Activated CD8-positive, alpha-beta memory T cell treated with anti-CD3 and anti-CD28 coated beads for 36 hours (primary cell): ENCODE data around the gene PHLDA3. TPM values are rescaled to one million over a fixed set of nuclear protein-coding genes. Genes with fewer than 3 reads are reported as not detected.

ENCODE experiments used
- CTCF ChIA-PET: fragments of 350-600 bp; sonication (Branson Sonifier 250); formaldehyde crosslinking; loops from one replicate; lab custom pipeline; 2021; ENCODE audit warnings: antibody characterized with exemption; lab: Charles Lee
- POLR2A ChIA-PET: fragments of 350-600 bp; sonication (Branson Sonifier 250); formaldehyde crosslinking; loops from one replicate; lab custom pipeline; 2021; ENCODE audit warnings: antibody characterized with exemption; lab: Charles Lee
- total RNA-seq, 2 experiments: library from RNA; stranded (reverse); gene quantifications; one replicate each; pipeline ENCODE4 v1.2.3, GENCODE V29; 2021

Gene PHLDA3
- total RNA-seq, 2 experiments from 2014 or later, result 8.7 to 9.7 TPM

DNA sequence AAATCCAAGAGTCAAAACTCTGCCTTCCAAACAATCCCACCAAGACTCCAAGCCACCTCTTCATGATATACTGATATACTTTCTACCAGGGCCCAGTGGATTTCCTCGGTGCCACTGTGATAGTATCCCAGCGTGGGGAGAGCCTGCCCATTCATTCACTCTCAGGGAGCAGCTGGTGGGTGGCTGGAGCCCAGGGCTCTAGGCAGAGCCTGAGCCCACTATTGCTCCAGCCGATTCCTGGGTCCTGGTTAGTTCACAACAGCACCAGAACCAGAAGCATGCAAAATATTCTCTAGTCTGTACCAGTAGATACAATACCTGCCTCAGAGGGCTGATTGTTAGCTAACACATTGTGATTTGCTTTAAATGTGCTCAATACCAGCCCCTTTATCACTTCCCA lies 37.1 kb upstream of the PHLDA3 start:
- ChIA-PET POLR2A (interaction anchor here (0.6 kb wide), 1 partner anchor 252 kb away, joined by 6 read pairs; no protein-coding TSS in a partner anchor), CTCF (interaction anchor here (3.3 kb wide), 1 partner anchor 25 kb away, joined by 24 read pairs; no protein-coding TSS in a partner anchor)

DNA sequence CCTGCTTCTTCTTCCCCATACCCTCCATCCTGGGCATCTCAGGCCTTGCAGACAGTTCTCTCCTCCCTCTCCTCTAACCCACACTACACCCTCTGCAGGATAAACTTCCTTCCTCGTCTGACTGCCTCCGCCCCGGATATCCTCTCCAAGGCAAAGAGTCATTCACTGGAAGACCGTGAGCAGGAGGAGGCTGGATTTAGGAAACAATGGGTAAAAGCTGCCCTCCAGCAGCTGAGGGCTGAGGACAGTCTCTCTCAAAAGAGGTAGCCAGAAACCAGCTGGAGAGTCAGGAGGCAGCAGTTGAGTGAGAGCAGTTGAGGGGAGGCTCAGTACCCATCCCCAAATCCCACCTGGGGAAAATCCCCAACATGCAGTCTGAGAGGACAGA lies 36.5 kb upstream of the PHLDA3 start:
- ChIA-PET POLR2A (interaction anchor here (0.6 kb wide), 1 partner anchor 251 kb away, joined by 6 read pairs; no protein-coding TSS in a partner anchor), CTCF (interaction anchor here (3.3 kb wide), 1 partner anchor 24 kb away, joined by 24 read pairs; no protein-coding TSS in a partner anchor)

DNA sequence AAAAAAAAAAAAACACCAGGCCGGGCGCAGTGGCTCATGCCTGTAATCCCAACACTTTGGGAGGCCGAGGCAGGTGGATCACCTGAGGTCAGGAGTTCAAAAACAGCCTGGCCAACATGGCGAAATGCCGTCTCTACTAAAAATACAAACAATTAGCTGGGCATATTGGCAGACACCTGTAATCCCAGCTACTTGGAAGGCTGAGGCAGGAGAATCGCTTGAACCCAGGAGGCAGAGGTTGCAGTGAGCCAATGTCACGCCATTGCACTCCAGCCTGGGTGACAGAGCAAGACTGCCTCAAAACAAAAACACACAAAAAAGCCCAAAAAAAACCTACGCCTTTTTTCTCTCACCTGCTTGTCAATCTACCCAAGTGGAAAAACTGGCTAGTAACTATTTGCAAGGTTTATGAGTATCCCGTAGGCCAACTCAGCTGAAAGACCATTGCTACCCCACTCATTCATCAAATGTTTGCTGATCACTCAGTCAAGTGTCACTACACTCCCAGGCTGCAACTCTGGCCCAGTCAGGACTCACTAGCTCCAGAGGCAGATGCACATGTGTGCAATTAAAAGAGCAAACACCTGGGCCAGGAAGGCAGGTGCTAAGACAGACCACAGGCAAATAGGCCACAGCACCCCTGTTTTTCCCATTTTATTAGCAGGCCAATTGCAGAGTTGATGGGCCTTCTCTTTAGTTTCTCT lies 36.0 kb upstream of the PHLDA3 start:
- POLR2A ChIA-PET, result no interaction called here
- CTCF ChIA-PET, result interaction anchor here (2.1 kb wide), 1 partner anchor 8 kb away, joined by 11 read pairs; no protein-coding TSS in a partner anchor

DNA sequence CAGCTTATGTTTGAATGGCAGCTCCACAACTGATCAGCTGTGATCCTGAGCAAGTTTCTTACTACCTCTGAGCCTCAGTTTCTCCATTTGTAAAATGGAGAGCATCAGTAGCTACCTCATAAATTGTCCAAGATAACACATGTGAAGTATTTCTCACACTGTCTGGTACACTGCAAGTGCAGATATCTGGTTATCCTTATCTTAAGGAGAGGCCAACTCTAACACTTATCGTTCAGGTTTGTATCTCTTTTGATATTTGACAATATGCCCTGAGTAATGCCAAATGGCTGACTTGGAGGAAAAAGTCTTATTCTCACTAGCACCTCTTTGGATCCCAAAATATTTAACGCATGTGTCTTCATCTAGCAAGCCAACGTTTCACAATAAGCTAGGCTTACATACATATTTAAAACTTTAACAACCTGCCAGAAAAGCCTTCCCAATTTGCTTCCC lies 35.2 kb upstream of the PHLDA3 start:
- ChIA-PET POLR2A (no interaction called here), CTCF (interaction anchor here (2.1 to 4.3 kb wide), 2 partner anchors 9 to 23 kb away, joined by 11 to 25 read pairs; no protein-coding TSS in a partner anchor)

DNA sequence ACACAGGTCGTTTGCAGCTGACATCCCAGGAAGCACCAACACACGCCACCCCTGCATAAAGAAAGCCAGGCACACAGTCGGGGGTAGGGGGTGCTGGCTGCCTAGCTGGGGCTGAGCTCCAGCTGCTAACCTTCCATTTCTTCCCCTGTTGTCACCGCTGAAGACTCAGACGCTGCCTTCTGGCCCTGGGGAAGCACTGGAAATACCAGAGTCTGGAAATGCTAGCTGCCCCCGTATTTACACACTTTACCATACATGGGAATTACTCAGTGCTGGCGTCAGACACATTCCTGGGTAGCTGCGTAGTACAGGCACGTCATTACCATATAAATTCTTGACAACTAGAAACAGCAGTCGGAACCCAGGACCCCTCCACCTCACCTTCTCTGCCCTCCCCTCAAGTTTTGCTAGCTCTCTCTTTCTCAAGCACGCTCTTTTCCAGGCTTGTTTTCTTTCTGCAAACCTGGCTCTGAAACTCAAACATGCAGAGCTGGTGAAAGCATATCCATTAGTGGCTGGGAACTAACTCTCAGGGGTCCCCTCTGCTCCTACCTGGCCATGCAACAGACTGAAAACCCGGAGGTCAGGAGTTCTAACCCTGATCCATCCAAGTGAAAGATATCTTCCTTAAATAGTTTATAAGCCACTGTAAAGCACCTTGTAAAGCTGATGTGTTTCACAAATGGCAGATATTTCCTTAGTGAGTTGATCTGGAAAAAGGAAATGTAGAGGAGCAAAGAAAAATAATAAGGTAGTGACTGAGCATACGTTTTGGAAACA lies 34.6 kb upstream of the PHLDA3 start:
- CTCF ChIA-PET, result interaction anchor here (2.1 to 4.3 kb wide), 2 partner anchors 10 to 22 kb away, joined by 11 to 25 read pairs; no protein-coding TSS in a partner anchor
- POLR2A ChIA-PET, result no interaction called here

DNA sequence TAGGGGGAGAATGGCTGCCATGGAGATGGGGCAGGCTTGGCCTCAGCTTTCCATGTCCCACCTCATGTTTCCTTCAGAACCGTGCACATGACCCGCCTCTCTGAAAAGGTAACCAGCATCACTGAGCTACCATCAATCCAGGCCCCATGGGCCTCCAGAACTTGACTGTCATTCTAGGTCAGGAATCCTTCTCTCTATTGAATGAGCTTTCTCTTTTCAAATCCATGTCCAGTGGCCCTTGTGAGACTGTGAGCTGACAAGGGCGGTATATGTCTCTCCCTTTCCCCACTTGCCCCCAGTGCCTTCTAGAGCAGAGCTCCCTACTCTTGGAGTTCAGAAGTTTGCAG lies 33.5 kb upstream of the PHLDA3 start:
- ChIA-PET CTCF (interaction anchor here (3.0 to 4.3 kb wide), 2 partner anchors 10 to 21 kb away, joined by 18 to 25 read pairs; no protein-coding TSS in a partner anchor), POLR2A (no interaction called here)

DNA sequence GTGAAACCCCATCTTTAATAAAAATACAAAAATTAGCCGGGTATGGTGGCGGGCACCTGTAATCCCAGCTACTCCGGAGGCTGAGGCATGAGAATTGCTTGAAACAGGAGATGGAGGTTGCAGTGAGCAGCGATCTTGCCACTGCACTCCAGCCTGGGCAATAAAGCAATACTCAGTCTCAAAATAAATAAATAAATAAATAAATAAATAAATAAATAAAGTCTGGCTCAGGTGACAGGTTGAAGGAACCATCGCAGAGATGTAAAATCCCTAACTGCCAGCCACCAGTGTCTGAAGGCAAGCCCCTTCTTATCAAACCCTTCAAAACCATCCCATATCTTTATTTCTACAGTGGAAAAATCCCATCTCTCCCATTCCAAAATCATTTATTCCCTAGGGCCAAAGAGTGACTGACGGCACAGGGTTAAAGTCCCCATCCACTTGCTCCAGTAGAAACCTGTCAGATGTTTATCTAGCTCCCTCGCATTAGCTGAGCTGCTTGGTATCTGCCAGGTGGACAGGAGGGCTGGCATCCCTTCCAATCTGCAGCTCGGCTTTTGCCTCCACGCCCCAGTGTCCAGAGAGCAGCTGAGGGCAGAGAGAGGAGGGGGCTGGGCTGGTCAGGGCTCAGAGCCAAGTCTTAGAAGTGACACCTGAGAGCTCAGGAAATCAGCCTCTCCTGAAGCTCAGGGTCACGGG lies 33.0 kb upstream of the PHLDA3 start:
- POLR2A ChIA-PET, result no interaction called here
- CTCF ChIA-PET, result interaction anchor here (3.0 to 4.3 kb wide), 2 partner anchors 10 to 20 kb away, joined by 18 to 25 read pairs; no protein-coding TSS in a partner anchor

DNA sequence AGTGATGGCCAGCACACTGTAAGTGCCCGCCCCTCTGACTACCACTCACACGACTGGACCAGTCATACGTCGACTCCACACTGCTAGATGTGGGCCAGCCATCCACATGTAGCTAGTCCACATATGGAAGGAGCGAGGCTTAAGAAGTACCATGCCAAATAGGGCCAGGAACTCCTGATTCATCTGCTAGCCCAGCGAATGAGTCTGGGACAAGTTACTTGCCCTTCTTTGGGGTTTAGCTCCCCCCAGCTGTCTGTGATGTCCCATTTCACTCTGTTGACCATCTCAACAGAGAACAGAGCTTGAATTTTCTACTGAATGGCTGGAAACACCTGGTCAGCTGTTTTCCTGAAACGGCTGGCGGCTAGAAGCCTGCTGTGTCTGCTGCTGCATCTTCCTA lies 32.2 kb upstream of the PHLDA3 start:
- CTCF ChIA-PET, result interaction anchor here (1.1 to 4.3 kb wide), 3 partner anchors 11 to 20 kb away, joined by 3 to 25 read pairs (median 18); no protein-coding TSS in a partner anchor
- POLR2A ChIA-PET, result no interaction called here

DNA sequence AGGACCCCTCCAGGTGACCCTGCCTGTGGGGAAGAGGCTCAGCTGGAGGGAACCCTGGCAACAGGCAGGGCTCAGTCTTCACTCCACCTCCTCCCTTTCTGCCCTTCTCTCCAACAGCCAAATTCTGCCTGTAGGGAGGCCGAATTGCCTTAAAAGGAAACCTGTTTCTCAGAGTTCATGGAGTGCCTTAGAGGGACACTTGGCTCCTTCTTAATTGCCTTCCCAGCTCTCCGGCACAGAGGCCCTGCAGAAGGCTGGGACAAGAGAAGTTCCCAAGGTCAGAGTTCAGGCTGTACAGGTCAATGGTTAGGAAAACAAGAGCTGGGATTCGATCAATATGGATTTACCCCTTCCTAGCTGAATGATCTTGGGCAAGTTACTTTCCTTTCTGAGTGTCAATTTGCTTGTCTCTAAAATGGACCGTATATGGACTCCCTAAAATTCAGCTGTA lies 31.7 kb upstream of the PHLDA3 start:
- POLR2A ChIA-PET, result no interaction called here
- CTCF ChIA-PET, result interaction anchor here (1.1 to 4.3 kb wide), 3 partner anchors 12 to 19 kb away, joined by 3 to 25 read pairs (median 18); no protein-coding TSS in a partner anchor

DNA sequence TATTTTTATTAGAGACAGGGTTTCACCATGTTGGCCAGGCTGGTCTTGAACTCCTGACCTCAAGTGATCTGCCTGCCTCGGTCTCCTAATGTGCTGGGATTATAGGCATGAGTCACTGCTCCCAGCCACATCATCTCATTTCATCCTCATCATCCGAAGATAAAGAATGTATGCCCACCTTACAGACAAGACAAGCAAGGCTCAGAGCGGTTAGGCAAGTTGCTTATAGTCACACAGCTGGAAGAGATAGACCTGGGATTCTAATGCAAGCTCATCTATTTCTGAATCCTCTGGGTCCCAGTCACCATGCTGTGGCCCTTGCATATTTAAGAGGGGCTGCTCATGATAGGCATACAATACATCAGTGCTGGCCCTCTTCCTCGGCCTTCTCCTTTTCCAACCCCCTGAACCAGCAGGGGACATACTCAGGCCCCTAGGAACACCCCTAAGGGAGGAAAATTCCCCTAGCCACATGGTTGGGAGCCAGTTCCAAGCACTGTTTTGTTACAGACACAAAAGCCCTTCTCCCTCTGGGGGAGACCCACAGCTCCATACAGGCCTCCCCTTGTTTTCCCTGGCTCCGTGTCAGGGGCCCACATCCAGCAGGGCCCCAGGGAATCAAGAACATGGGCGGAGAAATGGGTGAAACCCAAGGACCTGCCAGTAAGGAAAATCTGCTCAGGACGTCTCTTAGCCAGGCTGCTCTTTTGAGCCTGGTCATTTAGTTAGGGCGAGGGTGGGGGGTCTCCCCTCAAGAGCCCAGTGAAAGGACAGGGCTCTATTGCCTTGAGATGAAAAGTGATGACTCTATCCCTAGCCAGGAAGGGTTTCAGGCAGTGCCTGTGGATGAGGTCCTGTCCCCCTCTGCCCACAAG lies 31.0 kb upstream of the PHLDA3 start:
- CTCF ChIA-PET, result interaction anchor here (1.1 to 4.3 kb wide), 4 partner anchors 12 to 18 kb away, joined by 3 to 25 read pairs (median 12); no protein-coding TSS in a partner anchor
- POLR2A ChIA-PET, result no interaction called here

DNA sequence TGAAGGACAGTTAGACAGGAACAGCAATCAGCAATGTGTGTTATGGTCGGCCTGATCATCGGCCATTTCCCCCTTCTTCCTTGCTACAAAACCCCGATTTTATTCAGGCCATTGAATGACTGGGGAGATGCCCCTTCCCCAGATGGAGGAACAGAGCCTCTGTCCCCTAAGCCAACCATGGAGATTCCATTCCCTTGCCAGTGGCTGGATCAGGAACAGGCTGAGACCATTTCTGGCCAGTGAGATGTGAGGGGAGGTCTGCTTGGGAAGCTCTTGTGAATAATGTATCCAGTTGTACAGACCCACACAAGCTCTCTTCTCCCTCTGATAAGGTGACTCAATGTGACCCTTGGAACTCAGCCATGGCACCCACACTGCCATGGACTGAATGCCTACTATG lies 30.2 kb upstream of the PHLDA3 start:
- ChIA-PET CTCF (interaction anchor here (0.8 to 1.7 kb wide), 3 partner anchors 8 to 18 kb away, joined by 3 to 6 read pairs (median 5); partner anchors contain the start of gene CSRP1), POLR2A (no interaction called here)

DNA sequence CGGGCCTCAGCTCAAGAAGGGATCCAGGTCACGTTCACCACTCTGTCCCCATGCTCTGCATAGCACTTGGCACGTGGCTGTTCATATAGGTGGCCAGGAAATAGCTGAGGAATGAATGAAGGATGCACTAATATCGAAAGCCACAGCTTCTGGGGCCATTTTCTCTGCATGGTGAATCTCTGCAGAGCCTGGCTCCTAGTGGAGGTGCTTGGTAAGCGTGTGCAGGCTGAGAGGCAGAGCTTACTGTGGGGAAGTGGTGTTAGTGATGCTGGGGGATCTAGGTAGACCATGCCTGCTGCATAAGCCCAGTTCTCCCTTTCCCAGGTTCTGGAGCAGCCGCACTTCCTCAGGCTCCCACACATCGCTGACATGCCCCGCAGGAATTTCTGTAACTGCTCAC lies 29.6 kb upstream of the PHLDA3 start:
- POLR2A ChIA-PET, result no interaction called here
- CTCF ChIA-PET, result interaction anchor here (0.8 to 1.7 kb wide), 4 partner anchors 9 to 26 kb away, joined by 3 to 6 read pairs (median 4); partner anchors contain the start of gene CSRP1

DNA sequence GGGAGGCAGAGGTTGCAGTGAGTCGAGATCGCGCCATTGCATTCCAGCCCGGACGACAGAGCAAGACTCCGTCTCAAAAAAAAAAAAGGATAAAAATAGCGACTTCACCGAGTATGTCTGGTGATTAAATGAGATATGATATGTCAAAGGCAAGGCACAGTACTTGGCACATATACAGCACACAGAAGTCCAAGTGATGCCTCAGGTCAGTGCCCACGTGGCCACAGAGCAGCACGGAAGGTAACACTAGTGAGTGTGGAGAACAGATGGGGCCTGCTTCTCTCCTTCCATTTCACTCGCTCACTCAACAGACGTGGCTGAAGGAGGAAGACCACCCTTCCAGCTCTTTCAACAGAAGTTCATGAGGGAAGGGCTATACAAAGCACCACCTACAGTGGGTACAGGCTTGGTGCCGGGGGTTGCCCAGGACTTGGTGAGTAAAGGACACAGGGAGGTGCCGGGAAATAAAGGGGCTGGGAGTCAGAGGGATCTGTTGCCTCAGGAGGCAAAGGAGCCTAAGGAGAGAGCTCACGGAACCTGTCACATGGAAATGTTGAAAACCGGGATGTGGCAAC lies 29.0 kb upstream of the PHLDA3 start:
- POLR2A ChIA-PET, result no interaction called here
- CTCF ChIA-PET, result interaction anchor here (1.4 to 1.7 kb wide), 2 partner anchors 15 to 26 kb away, joined by 3 to 6 read pairs; no protein-coding TSS in a partner anchor

DNA sequence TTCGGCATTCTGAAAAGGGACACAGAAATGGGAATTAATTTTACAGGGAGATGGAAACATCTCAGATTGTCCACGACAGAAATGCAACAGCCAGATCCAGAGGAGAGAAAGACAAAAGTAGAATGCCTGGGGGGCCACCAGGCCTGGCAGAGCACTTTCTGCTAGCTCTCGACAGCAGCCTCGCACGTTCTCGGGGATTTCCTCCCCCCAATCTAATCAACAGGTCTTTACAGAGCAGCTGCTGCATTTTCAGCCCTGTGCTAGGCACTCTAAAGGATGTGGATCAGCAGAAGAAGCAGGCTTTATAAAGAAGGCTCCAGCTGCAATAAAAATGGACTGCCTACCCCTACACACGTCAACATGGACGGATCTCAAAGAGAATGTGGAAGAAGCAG lies 27.3 kb upstream of the PHLDA3 start:
- ChIA-PET POLR2A (no interaction called here), CTCF (interaction anchor here (2.0 to 4.0 kb wide), 2 partner anchors 15 to 16 kb away, joined by 7 to 17 read pairs; no protein-coding TSS in a partner anchor)

DNA sequence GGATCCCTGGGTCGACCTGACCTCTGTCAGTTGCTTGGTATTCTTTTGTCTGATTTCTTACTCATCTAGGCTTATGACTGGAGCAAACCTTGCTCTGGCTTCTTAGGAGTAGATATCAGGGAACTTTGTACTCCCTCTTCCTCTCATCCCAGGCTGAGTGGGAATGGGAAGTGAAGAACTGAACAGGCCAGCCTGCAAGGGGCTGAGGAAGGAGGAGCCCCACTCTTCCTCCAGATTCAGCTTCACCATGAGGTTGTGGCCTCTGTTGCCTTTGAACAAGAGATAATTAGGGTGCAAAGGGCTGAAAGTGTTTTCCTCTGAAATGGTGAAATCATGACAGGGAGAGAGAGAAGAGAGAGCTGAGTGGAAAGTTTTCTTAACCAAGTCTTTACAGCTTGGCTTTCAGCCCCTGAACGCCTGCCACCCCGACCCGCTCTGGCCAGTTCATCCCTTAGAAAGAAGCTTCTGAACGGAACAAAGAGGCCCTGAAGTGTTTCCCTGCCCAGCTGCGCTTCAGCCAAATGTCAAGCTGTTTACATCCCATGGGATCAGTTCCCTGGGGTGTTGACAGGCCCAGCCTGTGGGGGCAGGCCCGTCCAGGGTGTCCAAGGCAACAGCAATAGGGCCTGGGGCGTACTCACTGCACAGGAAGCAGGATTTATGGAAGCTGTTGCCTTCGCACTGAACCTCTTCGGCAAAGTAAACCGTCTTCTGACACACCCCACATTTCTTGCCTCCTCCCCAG lies 26.7 kb upstream of the PHLDA3 start:
- ChIA-PET CTCF (interaction anchor here (2.0 to 4.0 kb wide), 2 partner anchors 15 to 17 kb away, joined by 7 to 17 read pairs; no protein-coding TSS in a partner anchor), POLR2A (no interaction called here)

DNA sequence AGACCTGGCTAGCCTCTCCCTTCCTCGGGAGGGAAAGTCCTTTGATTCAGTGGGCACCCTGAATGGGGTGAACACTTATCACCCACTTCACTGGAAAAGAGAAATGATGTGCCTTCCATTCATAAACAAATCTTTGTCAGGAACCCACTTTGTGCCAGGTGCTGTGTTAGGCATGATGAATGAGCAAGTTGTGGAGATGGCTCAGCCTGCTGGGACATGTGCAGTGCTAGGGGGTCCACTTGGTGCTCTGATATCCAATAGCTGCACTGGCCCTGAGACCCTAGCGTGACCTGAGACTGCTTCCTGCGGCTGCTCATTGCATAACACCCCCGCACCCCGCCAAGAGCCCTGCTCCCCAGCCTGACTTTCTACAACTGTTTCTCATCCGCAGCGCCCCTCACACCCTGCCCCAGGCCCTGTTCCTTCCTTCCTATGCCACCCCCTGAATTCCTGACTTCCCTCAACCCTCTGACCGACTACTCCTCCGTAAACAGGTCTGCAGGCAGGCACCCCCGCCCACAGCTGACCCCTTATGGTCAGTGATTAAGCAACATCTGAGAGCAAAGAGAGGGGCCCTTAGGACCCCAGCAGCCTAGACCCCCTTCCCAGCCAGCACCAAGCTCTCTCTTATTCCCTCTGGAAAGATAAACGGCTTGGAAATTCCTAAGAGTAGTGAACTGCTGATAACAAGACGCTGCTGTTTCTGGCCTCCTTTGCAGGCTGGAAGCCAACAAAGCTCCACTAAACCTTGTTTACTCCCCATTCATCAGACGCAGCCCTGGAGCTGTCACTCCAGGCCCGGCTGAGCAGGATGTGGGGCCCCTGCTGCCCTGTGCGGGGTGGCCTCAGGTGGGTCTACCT lies 25.0 kb upstream of the PHLDA3 start:
- CTCF ChIA-PET, result interaction anchor here (4.0 kb wide), 1 partner anchor 19 kb away, joined by 17 read pairs; no protein-coding TSS in a partner anchor
- POLR2A ChIA-PET, result no interaction called here
